ENCODE results near the gene FABP6. TPM values are rescaled to one million over a fixed set of nuclear protein-coding genes. Genes with fewer than 3 reads are reported as not detected.
"Not testable (repeated sequence)": the region's sequence is repeated elsewhere in the genome, so short reads cannot be mapped to it uniquely, and the experiment has no call there.

The FABP6 gene
- total RNA-seq: not detected
- long read RNA-seq: 0 reads

DNA sequence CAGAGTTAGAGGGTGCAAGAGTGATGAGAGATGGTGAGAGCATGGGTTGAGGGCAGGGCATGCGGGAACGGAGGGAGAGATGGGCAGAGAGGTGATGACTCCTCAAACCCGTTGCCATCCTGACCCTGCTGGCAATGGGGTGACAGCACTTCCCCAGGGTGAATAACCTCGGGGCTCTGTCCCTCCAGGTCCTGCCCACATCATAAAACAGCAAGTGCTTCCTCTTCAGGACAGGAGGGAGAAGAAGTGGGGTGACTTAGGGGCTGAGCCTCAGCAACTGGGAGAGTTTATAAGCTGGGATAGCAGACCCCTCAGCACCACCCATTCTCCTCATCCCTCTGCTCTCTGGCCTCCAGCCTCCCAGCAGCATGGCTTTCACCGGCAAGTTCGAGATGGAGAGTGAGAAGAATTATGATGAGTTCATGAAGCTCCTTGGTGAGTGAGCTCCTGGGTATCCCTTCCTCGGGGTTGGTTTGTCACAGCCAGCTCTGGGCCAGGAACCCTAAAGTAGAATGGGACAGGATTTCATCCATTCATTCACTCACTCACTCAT, at the start of gene FABP6:
Gene FABP6 (plus strand): TSS at position 317 of the 553 bp plus-strand sequence. CDS start 52 bp downstream, at position 369.
- intact Hi-C loops (cut with DNase I): no loop called here
- no peak for DNase-seq (ENCODE audit: low spot score)

GRCh38 chr5:160180931-160181330, 48.4 kb upstream of the FABP6 start:
- no peak for DNase-seq (ENCODE audit: low spot score)
- intact Hi-C loops (cut with DNase I): no loop called here

DNA sequence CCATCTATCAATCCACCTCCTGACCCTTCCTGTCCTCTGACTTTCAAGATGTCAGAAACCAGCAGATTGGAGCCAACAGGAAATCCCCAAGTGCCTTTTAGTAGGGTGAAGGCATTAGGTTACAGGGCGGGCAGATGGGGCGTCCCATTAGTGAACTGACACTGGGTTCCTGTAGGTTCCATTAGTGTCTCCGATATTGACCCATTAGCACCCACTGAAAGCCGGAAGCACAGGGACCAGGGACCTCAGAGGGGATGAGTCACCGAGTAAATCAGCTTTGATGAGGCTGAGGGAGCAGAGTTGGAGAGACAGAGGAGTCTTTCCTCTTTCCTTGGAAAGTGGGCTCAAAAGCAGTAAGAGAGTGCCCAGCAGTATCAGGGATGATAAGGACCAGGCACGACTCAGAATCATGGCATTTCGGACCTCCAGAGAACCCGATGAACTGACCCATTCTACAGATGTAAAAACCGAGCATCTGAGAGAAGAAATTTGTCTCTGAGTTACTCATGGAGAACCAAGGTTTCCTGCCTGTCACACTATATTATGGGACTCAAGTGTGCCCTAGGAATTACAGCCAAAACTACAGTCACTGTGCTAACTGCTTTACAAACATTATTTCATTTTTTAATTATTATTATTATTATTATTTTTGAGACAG, 47.2 kb upstream of the FABP6 start:
- intact Hi-C loops (cut with DNase I): no loop called here
- no peak for DNase-seq (ENCODE audit: low spot score)

DNA sequence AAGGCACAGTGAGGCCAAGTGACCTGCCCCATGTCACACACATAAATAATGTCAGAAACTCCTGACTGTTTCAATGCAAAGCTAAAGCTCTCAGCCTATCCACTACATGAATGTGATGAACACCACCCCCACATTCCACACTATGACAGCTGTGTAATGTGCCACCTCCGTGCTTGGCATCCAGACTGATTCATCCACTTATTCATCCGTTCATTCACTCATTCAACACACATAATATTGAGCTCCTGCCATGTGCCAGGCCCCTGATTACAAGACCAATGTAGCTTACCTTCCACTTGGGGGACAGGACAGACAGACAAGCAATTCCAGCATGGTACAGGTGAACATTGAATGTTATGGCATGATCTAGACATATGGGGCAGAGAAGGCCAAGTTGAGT, 46.2 kb upstream of the FABP6 start:
- no peak for DNase-seq (ENCODE audit: low spot score)
- intact Hi-C loops (cut with DNase I): no loop called here

- intact Hi-C loops (cut with DNase I): no loop called here
- no peak for DNase-seq (ENCODE audit: low spot score)
Observed at GRCh38 chr5:160185626-160186360, 43.5 kb upstream of the FABP6 start.

- intact Hi-C loops (cut with DNase I): no loop called here
- DNase-seq (ENCODE audit: low spot score): no peak
Observed at GRCh38 chr5:160186480-160186879, 42.8 kb upstream of the FABP6 start.

GRCh38 chr5:160187091-160187490, 42.2 kb upstream of the FABP6 start:
- no peak for DNase-seq (ENCODE audit: low spot score)

GRCh38 chr5:160188141-160189015, 40.9 kb upstream of the FABP6 start:
- intact Hi-C loops (cut with DNase I): no loop called here
- peak; percentile 77 for DNase-seq (ENCODE audit: low spot score)

More at GRCh38 chr5:160187091-160187490, 42.2 kb upstream of the FABP6 start:
- intact Hi-C loops (cut with DNase I): no loop called here

GRCh38 chr5:160192424-160192823, 36.9 kb upstream of the FABP6 start:
- no peak for DNase-seq (ENCODE audit: low spot score)
- intact Hi-C loops (cut with DNase I): loop anchor here (10.0 kb wide), 1 partner anchor 178 kb away; no protein-coding TSS in a partner anchor

DNA sequence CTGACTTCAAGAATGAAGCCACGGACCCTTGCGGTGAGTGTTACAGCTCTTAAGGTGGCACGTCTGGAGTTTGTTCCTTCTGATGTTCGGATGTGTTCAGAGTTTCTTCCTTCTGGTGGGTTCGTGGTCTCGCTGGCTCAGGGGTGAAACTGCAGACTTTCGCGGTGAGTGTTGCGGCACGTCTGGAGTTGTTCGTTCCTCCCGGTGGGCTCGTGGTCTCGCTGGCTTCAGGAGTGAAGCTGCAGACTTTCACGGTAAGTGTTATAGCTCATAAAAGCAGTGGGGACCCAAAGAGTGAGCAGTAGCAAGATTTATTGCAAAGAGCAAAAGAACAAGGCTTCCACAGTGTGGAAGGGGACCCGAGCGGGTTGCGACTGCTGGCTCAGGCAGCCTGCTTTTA, 36.2 kb upstream of the FABP6 start:
- intact Hi-C loops (cut with DNase I): loop anchor here (10.0 kb wide), 1 partner anchor 178 kb away; no protein-coding TSS in a partner anchor
- not testable (repeated sequence) for DNase-seq (ENCODE audit: low spot score)

DNA sequence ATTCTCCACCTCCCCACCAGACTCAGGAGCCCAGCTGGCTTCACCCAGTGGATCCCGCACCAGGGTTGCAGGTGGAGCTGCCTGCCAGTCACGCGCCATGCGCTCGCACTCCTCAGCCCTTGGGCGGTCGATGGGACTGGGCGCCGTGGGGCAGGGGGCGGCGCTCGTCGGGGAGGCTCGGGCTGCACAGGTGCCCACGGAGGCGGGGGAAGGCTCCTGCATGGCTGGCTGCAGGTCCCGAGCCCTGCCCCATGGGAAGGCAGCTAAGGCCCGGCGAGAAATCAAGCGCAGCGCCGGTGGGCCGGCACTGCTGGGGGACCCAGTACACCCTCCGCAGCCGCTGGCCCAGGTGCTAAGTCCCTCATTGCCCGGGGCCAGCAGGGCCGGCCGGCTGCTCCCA, 35.5 kb upstream of the FABP6 start:
- intact Hi-C loops (cut with DNase I): loop anchor here (10.0 kb wide), 1 partner anchor 179 kb away; no protein-coding TSS in a partner anchor
- not testable (repeated sequence) for DNase-seq (ENCODE audit: low spot score)

DNA sequence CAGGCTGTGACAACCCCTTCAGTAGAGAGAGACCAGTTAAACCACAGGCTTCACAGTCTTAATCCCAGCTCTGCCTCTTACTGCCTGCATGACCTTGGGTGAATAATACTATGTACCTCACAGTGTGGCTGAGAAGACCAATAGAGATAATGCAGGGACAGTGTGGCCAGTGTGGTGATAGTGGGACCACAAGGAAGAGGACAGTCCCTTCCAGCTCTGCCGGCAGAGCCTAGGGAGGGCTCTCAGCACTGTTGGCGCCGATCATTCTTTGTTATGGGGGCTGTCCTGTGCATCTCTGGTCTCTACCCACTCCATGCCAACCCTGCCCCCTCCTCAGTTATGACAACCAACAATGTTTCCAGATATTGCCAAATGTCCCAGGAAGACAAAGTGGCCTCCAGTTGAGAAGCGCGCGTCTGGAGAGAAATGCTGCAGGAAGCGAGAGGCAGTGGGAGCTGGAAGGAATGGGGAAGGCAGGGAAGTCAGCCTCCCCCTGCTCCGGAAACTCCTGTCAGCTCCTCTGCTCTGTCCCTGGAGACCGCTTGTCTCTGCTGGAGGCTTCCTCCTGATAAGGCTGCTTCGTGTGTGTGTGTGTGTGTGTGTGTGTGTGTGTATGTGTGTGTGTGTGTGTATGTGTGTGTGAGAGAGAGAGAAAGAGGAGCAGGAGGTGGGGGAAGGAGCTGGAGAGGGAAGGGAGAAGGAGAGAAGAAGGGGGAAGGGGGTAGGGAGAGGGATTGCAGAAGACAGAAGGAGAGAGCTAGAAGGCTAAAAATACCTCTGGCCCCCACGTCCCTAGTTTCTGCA, 31.8 kb upstream of the FABP6 start:
- intact Hi-C loops (cut with DNase I): loop anchor here (1.0 to 10.0 kb wide), 2 partner anchors 32 to 183 kb away; no protein-coding TSS in a partner anchor
- DNase-seq (ENCODE audit: low spot score): no peak

DNA sequence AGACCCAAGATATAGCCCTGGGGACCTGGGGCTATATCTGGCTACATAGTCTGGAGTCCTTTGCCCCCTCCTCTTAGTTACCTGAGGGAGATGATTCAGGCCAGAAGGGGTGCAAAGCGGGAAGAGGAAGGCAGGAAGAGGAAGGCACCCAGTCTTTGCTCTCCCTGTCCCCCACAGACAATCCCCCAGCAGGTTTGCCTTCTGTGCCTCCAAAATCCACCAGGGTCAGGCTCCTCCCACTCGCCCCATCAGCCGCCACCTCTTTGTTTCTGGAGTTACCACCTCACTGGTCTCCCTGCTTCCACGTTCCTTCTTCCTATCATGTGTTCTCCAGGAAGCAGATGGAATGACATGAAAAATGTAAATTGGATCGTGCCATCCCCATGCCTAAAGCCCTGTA, 31.2 kb upstream of the FABP6 start:
- intact Hi-C loops (cut with DNase I): loop anchor here (10.0 kb wide), 1 partner anchor 183 kb away; no protein-coding TSS in a partner anchor
- DNase-seq (ENCODE audit: low spot score): no peak

DNA sequence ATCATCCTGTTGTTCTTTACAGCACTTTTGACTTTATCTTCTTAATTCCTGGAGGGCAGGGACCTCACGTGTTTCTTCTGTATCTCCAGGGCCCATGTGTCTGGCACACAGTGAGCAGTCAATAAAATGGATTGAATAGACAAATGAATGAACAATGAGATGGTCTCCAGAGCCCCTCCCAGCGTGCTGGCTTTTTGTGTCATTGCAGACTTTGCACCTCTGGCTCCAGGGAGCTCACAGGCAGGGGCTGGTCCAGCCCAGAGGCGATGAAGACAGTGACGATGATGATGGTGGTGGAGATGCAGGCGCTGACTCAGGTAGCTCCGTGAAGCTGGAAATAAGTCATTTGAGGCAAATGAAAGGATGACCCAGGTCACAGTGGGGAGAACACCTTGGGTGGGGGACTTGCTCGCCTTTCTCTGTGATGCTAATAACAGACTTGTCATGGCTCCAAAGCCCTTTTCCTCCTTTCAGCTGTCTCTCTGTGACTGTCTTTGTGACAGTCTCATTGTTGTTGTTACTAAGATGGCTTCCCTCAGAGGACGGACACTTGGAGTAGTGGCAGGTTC, 30.4 kb upstream of the FABP6 start:
- intact Hi-C loops (cut with DNase I): loop anchor here (1.0 to 10.0 kb wide), 2 partner anchors 146 to 184 kb away; no protein-coding TSS in a partner anchor
- DNase-seq (ENCODE audit: low spot score): no peak

DNA sequence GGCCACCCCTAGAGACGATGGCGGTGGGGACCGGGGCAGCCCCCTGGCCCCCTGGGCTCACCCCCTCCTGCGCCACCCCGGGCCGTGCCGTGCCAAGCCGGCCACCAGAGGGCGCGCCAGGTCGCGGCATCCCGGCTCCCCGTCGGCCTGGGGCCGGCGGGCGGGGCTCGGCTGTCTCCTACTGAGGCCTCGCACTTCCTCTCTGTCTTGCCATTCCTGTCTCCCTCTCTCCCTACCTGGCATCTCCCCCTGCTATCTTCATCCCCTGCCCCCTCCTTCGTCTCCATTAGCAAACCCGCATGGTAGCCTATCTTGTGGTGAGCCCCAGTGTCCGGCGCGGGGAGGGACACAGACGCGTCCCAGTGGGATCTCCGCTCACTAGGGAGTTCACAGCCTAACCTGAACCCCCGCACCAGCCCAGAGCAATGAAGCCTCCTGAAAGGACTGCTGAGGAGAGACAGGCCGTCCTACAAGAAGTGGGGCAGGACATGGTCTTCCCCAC, 29.8 kb upstream of the FABP6 start:
- DNase-seq (ENCODE audit: low spot score): peak; percentile 91
- intact Hi-C loops (cut with DNase I): loop anchor here (1.0 to 10.0 kb wide), 2 partner anchors 146 to 185 kb away; no protein-coding TSS in a partner anchor

GRCh38 chr5:160207061-160207460, 22.2 kb upstream of the FABP6 start:
- intact Hi-C loops (cut with DNase I): no loop called here
- no peak for DNase-seq (ENCODE audit: low spot score)

DNA sequence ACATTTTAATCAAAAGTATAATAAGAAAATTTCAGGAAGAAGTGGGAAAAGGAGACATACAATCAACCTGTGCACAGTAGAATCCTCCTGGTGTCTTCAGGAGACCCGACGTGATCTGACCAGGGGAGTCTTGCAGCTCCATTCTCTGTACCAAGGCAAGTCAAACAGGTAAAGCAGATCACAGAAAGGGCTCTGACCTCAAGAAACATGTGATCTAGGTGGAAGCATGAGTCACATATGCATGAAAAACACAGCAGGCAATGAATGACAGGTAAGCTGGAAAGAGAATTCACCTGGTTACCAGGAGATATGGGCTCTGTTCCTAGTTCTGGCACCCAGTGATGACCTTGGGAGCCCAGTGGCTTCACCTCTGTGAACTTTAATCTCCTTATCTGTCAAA, 19.4 kb upstream of the FABP6 start:
- DNase-seq (ENCODE audit: low spot score): no peak
- intact Hi-C loops (cut with DNase I): no loop called here

DNA sequence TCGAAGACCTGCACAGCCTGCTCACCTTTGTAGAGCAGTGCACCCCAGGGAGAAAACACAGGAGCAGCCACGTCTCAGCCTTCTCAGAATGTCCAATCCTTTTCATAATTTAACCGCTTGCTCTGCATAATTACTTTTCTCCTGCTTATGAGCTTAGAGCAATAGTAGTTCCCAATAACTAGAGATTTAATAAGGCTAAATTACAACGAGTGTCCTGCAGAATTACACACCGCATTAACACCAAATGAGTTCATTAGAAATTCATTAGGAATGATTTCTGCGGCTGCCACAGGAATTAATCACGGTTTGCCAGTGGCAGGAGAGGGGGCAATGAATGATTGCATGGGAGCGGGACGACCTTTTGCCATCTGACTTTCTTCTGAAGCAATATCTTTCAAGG, 18.7 kb upstream of the FABP6 start:
- DNase-seq (ENCODE audit: low spot score): no peak
- intact Hi-C loops (cut with DNase I): no loop called here
